Endothelial cell of umbilical vein (primary cell): Measurements from ENCODE around the gene CHMP6.

Experiments
- EZH2 ChIP-seq: IDR thresholded peaks from 2 replicates; pipeline ENCODE4 v1.6.1; 2012; ENCODE audit warnings: borderline replicate concordance, low read depth, mild to moderate bottlenecking, moderate library complexity, low read length, inconsistent platforms; ENCODE audit not compliant: severe bottlenecking
- FOS ChIP-seq: IDR thresholded peaks from 2 replicates; pipeline ENCODE4 v1.6.1; 2011; ENCODE audit warnings: mild to moderate bottlenecking, low read length, moderate library complexity, borderline replicate concordance; ENCODE audit not compliant: insufficient read depth
- JUN ChIP-seq: IDR thresholded peaks from 2 replicates; pipeline ENCODE4 v1.6.1; 2011; ENCODE audit warnings: borderline replicate concordance, low read depth; ENCODE audit not compliant: insufficient read length, insufficient read depth
- MYC ChIP-seq: IDR thresholded peaks from one replicate; pipeline ENCODE4 v1.6.1; 2011; ENCODE audit warnings: mild to moderate bottlenecking, low read depth, low read length
- POLR2A ChIP-seq: IDR thresholded peaks from 2 replicates; pipeline ENCODE4 v1.6.1; 2012; ENCODE audit warnings: low read depth, mild to moderate bottlenecking, control low read depth, low read length
- POLR2AphosphoS5 ChIP-seq: IDR thresholded peaks from 2 replicates; pipeline ENCODE4 v1.6.1; 2012; ENCODE audit warnings: low read depth, mild to moderate bottlenecking, control low read depth, low read length, moderate library complexity; ENCODE audit not compliant: insufficient read depth
- TF ChIP-seq, protein P1 (sequence below), 2 donors: IDR thresholded peaks; 1 replicate in 1 of 2; 2 replicates in 1 of 2; pipeline ENCODE4 v1.5.1; 2011; ENCODE audit warnings: low read length in 2 of 2, mild to moderate bottlenecking in 2 of 2, moderate library complexity in 2 of 2, control low read depth in 1 of 2, inconsistent platforms in 1 of 2, low read depth in 1 of 2; ENCODE audit not compliant: insufficient read depth in 1 of 2; ENCODE audit errors: extremely low read depth in 1 of 2
- TF ChIP-seq, protein P2 (sequence below): IDR thresholded peaks from 2 replicates; pipeline ENCODE4 v1.6.1; 2011; ENCODE audit not compliant: insufficient read depth, insufficient read length

DNA sequence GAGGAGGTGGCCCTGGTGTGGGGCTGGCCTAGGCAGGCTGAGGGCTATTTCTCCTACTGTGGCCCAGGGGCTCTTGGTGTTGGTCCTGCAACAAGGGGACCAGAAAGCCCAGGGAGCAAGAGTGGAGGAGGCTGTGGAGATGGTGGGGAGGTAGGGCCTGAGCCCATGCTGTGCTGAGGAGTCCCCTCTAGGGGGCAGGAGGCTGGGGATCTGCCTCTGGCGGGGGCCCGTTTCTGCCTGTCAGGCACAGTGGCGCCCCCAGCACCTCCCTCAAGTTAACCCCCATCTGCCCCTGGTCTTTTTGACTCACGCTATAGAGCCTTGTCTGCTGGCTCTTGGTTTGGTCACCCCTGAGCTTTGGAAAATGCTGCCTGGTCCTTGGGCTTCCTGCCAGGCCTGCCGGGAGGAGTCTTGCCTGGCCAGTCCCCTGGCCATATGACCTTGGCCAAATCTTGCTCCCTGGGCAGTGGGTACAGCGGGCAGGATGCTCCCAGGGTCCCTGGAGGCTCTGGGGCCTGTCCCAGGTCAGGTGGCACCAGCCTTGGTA, 49.2 kb downstream of the CHMP6 start:
- TF ChIP-seq, protein P1, sequence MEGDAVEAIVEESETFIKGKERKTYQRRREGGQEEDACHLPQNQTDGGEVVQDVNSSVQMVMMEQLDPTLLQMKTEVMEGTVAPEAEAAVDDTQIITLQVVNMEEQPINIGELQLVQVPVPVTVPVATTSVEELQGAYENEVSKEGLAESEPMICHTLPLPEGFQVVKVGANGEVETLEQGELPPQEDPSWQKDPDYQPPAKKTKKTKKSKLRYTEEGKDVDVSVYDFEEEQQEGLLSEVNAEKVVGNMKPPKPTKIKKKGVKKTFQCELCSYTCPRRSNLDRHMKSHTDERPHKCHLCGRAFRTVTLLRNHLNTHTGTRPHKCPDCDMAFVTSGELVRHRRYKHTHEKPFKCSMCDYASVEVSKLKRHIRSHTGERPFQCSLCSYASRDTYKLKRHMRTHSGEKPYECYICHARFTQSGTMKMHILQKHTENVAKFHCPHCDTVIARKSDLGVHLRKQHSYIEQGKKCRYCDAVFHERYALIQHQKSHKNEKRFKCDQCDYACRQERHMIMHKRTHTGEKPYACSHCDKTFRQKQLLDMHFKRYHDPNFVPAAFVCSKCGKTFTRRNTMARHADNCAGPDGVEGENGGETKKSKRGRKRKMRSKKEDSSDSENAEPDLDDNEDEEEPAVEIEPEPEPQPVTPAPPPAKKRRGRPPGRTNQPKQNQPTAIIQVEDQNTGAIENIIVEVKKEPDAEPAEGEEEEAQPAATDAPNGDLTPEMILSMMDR (IDR thresholded peaks at IDR 0.05; ENCODE audit: extremely low read depth in 1 of 2, insufficient read depth in 1 of 2, low read depth in 1 of 2, low read length in 2 of 2) = peak; percentile 59 to 63
- TF ChIP-seq POLR2AphosphoS5 (no peak), POLR2A (no peak), MYC (no peak), EZH2 (no peak), JUN (no peak), FOS (no peak)
- TF ChIP-seq, protein P2, sequence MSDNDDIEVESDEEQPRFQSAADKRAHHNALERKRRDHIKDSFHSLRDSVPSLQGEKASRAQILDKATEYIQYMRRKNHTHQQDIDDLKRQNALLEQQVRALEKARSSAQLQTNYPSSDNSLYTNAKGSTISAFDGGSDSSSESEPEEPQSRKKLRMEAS = no peak
